Hematopoietic multipotent progenitor cell treated with erythropoietin and hydrocortisone succinate and interleukin-3 and kit ligand, for 17 days (in vitro differentiated cells): ENCODE data around the gene OR4D10.
"Not testable (repeated sequence)": the region's sequence is repeated elsewhere in the genome, so short reads cannot be mapped to it uniquely, and the experiment has no call there.

ENCODE experiments used
- DNase-seq: peaks from one replicate; pipeline ENCODE4 v3.0.0-alpha.2; 2015; ENCODE audit warnings: low spot score

OR4D10 gene

DNA sequence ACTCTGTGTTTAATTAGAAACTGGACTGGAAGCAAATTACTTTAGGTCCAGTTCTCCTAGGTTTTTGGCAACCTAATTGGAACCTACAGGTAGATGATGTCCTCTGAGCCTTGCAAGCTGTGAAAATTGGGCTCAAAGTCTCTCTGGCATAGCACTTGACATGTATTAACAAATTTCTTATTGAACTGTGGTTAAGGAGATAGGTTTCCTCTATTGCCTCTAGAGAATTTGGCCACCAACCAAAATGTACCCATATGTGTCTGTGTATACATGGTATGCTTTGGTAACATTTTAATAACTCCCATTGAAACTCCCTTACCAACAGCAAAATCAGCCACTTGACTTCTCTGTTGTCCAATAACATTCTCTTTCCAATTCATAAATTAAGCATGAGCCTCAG, at the start of gene OR4D10:
OR4D10 (plus strand) TSS at position 301 of the 400 bp plus-strand sequence. CDS start 4,115 bp downstream, outside the sequence.
- no peak for DNase-seq

DNA sequence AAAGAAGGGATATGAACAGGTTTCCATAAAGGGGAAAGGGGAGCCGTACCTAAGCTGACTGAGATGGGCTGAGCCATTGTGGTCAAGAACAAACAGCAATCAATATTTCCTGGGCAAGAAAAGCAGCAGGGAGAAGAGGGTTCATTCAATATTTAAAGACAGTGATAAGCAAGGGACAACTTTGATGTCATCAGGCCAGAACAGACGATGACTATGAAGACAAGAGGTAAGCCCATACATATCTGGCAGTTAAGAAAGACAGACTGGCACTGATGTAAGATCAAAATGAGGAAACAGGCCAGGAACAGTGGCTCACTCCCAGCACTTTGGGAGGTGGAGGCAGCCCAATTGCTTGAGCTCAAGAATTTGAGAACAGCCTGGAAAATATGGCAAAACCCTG, 49.3 kb upstream of the OR4D10 start:
- DNase-seq: no peak

DNA sequence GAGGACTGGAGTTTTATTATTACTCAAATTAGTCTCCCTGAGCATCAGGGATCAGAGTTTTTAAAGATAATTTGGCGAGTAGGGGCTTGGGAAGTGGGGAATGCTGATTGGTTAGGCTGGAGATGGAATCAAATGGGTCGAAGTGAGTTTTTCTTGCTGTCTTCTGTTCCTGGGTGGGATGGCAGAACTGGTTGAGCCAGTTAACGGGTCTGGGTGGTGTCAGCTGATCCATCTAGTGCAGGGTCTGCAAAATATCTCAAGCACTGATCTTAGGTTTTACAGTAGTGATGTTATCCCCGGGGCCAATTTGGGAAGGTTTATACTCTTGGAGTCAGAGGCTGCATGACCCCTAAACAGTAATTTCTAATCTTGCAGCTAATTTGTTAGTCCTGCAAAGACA, 48.0 kb upstream of the OR4D10 start:
- no peak for DNase-seq

DNA sequence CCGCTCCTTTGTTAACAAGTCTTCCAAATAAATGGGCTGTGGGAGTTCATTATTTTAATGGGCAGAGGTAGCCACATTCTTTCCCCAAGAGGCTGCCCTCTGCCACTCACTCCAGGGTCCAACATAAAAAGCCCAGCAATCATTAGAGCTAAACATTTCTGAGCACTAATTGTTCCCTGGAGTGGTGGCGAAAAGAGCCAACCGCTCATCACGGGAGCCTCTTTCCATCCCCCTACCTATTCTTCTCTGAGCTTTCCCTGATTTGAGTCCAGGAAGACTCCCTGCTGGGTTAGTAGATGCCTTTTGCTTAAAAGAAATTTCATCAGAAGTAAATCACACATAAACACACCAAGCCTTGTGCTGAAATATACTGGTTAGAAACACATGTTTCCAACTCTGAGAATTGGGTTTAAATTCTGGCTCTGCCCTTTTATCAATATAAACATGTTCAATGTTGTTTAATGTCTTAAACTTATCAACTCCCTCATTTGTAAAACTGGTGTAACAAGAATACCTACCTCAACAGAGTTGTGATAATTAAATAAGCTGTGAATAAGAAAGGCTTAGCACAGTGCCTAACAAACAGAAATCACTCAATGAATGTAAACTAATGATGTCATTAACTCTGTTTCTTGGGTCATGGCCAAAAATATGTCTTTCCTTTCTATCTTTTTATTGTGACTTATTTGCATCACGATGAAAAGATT, 46.6 kb upstream of the OR4D10 start, which contains the start of gene OR5A2:
OR5A2 (minus strand) TSS at position 53 of the 707 bp plus-strand sequence. CDS start 3,460 bp downstream, outside the sequence.
- no peak for DNase-seq

DNA sequence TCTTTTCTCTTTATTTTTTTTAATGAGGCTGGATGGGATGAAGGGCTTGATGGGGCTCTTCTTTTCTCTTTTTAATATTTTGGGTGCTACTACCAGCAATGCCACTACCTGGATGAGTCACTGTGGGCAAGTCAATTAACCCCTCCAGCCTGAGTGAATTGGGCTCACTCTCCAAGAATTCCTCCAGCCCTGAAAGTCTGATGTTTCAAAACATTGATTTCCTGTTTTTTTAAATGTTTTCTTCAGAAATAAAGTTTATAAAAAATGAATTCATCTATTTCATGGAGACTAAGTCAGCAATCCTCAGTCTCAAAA, 46.1 kb upstream of the OR4D10 start:
- DNase-seq: no peak

DNA sequence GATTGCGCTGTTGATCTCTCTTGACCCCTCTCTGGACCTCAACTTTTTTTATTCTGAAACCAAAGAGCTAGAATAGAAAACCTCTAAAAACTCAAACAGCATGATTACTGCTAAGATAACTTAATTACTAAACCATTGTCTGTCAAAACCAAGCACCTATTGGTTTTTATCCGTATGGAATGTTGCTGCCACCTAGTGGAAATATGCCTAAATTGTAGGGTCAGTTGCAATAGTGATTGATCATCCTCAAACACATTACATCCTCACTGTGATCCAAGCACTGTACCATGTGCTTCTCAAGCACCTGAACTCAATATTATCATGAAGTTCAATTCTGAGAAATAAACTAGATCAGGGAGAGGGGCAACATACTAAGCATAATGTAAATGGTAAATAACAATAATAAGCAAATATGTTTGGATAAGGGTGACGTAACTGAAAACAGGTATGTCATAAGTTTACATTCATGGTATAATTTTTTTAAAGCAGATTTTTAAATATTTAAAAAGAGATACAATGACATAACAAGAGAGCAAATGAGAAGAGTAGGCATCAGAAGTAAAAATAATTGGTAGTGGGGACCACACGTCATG, 43.1 kb upstream of the OR4D10 start:
- DNase-seq: peak; percentile 29

DNA sequence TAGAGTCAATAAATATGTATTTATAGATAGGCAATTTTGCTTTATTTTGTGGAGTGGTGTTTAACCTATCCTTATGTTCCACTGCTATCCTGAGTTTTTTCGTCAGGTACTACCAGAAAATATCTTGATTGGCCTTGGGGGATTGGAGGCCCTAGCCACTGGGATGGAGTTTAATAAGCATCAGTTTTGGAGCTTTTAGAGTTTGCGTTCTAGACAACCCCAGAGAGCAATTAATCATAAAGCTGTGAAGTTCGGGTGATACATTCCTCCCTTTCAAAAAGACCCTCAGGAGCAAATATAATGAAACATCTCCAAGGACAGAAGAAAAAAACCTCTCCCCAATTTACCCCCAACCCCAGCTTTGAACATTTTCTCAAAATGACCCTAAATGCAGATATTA, 36.9 kb upstream of the OR4D10 start, which contains the start of gene OR5A1:
OR5A1 (plus strand) TSS at position 301 of the 400 bp plus-strand sequence. CDS start 6,700 bp downstream, outside the sequence.
- DNase-seq: no peak

DNA sequence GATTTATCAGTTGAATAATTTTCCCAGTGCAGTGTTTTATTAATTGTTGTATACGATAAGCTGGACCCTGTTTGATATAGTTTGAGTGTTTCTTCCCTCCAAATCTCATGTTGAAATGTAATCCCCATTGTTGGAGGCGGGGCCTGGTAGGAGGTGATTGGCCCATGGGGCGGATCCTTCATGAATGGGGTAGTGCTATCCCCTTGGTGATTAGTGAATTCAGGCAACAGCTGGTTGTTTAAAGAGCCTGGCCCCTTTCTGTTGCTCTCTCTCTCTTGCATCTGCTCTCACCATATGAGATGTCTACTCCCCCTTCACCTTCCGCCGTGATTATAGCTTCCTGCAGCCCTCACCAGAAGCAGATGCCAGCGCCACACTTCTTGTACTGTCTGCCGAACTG, 35.3 kb upstream of the OR4D10 start:
- no peak for DNase-seq

DNA sequence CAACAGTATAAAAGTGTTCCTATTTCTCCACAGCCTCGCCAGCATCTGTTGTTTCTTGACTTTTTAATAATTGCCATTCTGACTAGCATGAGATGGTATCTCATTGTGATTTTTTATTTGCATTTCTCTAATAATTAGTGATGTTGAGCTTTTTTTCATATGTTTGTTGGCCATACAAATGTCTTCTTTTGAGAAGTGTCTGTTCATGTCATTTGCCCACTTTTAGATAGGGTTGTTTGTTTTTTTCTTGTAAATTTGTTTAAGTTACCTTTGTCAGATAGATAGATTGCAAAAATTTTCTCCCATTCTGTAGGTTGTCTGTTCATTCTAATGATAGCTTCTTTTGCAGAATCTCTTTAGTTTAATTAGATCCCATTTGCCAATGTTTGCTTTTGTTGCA, 27.5 kb upstream of the OR4D10 start:
- DNase-seq: not testable (repeated sequence)

DNA sequence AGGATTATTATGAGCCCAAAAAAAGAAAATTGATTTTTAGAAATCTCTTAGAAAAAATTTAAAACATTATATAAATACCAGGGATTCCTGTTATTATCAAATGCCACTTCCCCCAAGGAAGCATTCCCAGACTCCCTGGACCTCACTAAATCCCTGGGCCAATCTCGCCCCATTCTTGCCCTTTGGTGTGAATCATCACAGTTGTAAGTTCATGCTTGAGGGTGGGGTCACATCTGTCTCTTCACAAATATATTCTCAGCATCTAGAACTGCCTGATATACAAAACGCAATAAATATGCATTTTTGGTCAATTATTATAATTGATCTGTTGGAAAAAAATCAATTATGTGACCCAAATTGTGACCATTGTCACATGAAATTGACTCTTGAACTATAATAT, 24.6 kb upstream of the OR4D10 start:
- DNase-seq: no peak

DNA sequence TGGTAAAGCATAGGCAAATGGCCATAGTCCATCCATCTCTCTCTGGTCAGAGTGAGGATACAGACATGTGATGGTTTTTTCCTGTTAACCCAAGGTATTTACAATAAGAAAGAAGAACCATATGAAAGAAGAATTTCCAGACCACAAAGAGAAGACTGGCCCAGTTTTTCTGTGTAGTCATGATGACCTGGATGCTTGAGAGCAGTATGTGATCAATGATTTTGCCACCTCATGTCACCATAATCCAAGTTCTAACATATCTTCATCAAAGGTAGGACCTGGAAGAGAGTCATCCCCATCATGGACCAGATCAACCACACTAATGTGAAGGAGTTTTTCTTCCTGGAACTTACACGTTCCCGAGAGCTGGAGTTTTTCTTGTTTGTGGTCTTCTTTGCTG, 16.5 kb upstream of the OR4D10 start, which contains the start of gene OR4D6:
OR4D6 (plus strand) TSS at position 301 of the 400 bp plus-strand sequence; CDS start at position 301, 0 bp downstream.
- DNase-seq: no peak

DNA sequence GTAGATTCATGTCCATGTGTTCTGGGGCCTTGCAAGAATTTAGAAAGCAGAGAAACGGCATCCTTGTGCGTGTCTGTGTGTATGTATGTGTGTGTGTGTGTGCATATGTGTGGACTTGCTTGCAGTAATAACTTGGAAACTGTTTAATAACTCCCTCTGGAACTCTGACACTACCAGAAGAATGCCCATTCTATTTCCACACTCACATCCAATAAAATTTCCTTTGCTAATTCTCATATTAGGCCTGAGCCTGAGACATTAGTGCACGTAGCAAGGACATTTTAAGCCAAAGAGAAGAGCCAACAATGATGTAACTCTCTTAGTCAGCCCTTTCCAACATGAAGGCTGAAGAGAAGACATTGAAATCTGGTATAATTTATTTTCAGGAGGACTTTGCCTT, 13.2 kb upstream of the OR4D10 start:
- no peak for DNase-seq

DNA sequence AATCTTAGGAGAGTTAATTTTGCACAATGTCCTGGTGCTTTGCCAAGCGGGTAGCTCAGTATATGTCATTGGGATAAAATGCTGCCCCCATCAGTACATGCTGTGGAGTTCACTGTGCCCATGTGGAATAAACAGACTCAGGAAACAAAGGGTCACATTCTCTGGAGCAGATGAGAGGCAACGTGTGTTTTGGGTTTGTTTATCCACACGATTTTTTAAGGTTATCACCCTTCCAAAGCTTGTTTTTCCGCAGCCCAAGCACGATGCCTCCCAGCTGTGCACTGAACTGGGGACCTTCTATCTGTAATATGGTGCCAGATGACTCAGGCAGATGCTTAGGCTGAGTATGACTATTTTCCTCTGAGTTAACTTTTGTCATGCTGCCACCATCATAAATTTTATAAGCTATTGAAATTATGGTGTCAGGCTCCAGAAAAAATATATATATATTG, 9.9 kb upstream of the OR4D10 start:
- DNase-seq: no peak

DNA sequence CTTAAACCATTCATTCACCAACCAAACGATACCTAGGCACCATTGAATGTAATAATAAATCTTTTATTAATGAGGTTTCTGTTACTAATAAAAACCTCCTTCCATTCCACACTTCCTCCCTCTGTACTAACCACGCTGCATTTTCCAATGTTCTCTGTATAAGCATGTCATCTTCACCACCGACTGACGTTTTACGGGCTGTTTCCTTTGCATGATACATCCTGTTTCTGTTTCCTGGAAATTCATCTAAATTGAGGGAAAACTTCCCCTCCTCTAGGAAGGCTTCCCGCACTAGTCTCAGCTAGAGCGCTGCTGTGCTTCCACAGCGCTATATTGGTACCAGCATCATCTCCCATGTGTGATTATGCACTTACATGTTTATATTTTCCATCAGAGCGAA, 2.1 kb downstream of the OR4D10 start:
- no peak for DNase-seq

DNA sequence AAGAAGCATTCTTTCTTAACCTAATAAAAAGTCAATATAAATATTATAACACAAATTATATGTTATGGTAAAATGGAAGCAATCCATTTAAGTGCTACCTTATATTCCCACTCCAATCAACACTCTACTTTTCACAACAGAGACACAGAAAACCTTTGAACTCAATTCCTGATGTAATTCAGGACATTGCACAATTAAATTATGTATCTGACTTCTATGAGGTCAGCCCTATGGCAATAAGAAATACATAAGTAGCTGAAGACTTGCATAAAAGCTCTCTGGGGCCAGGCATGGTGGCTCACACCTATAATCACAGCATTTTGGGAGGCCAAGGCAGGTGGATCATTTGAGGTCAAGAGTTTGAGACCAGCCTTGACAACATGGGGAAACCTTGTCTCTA, 6.8 kb downstream of the OR4D10 start:
- DNase-seq: no peak

DNA sequence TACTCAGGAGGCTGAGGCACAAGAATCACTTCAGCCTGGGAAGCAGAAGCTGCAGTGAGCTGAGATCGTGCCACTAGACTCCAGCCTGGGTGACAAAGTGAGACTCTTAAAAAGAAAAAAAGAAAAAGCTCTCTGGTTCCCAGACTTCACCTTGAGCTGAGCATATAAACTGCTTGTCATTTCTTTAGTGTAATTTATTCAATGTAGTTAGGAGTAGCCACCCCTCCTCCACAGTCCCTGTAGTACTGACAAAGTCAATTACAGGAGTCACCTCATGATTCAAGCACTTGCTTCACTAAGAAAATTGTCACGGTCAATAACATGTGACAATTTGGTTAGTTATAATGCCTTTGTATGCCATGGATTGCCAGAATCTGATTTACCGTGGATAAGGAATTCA, 7.2 kb downstream of the OR4D10 start:
- no peak for DNase-seq

DNA sequence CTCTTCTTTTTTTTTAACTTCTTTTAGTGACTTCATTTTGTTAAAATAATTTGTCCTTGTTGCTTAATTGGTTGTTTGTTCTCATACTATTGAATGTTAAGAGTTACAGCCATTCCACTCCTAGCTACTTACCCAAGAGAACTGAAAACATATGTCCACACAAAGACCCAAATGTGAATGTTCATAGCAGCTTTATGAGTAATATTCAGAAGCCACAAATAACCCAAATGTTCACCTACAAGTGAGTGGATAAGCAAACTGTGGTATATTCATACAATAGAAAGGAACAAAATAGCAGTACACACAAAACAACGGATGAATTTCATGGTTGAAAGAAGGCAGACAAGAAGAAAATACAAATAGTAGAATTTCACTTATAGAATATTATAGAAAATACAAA, 28.8 kb downstream of the OR4D10 start:
- no peak for DNase-seq

DNA sequence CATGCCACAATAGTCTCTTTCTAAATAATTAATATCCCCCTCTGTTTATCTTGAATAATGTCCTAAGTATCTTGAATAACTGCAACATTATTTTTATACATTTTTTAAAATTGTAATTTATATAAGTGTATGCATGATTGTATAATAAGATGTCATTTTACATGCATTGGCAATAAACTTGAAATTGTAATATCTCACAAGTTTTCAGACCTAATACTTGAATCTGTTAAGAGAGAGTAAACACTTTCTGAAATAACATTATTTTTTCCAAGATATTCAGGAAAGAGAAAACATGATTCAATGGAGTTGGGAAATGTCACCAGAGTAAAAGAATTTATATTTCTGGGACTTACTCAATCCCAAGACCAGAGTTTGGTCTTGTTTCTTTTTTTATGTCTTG, 30.2 kb downstream of the OR4D10 start, which contains the start of gene OR4D11:
OR4D11 (plus strand) TSS at position 301 of the 400 bp plus-strand sequence; CDS start at position 301, 0 bp downstream.
- no peak for DNase-seq

DNA sequence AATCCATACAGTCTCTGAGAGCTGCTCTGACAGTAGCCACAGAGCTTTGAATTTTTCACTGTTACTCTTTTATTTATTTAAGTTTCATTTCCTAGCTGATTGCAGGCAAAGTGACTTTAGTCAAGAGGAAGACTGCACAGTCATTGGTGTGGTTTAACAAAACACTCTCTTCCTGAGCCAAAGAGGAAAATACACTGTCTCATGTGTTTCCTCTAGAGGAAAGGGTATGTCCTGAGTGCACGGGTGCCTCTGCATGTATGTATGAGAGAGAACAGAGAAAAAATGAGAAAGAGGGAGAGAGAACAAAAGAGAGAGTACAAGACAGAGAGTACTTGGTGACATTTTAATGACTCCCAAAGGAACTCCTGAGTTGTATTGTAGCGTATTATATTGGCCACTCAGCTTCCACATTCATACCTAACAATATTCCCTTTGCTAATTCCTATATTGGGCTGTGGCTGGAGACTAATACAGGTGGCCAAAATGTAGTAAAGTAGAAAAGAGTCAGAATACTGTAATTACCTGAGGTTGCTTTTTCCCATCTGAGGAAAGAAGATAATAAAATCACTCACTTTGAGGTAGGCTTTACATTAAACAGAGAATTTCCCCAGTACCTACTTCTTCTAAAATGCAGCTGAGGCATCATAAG, 38.0 kb downstream of the OR4D10 start, which contains the start of gene OR4D9:
OR4D9 (plus strand) TSS at position 599 of the 649 bp plus-strand sequence. CDS start 3,374 bp downstream, outside the sequence.
- no peak for DNase-seq

DNA sequence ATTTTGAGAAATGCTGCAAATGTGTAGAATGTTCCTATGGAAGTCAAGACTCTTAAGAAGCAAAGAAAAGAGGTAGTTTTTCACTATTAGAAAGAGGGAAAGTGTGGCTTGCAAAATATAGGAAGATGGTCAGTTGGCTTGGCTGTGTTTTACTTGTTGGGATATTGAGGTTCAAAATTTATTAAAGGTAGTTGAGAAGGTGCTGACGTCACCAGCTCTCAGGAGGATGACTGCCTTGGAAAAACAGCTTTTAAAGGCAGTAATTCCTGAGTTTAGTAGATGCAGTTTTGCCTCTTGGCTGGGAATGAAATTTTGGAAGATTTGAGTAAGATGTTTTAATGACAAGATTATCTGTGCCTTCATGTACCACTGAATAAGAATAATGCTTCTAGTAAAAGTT, 38.6 kb downstream of the OR4D10 start:
- no peak for DNase-seq

DNA sequence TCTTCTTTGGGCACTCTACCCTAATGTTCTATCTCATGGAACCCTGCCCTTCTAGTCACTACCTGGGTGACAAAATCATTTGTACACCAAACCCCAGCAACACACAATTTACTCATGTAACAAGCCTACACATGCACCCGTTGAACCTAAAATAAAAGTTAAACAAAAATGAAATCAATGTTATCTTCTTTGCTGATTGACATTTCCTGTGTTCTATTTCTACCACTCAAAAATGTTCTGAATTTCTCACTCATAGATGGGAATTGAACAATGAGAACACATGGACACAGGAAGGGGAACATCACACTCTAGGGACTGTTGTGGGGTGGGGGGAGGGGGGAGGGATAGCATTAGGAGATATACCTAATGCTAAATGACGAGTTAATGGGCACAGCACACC, 47.0 kb downstream of the OR4D10 start:
- DNase-seq: not testable (repeated sequence)

DNA sequence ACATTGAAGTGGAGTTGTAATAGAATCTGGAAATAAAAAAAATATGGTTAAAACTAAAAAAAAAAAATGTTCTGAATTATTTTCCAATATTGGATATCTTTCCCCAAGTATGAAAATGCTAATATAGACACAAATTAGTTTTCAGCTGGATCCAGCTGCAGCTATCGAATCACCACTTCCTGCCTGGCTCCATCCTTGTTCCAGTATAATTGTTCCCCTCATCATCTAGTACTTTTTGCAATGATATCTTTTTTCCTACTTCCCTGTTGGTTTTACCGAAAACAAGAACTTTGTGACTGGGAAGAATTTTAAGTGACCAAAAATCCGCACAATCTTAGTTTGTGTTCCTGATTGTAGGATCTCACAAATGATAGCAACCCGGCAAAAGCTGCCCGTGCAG, 47.6 kb downstream of the OR4D10 start:
- no peak for DNase-seq

DNA sequence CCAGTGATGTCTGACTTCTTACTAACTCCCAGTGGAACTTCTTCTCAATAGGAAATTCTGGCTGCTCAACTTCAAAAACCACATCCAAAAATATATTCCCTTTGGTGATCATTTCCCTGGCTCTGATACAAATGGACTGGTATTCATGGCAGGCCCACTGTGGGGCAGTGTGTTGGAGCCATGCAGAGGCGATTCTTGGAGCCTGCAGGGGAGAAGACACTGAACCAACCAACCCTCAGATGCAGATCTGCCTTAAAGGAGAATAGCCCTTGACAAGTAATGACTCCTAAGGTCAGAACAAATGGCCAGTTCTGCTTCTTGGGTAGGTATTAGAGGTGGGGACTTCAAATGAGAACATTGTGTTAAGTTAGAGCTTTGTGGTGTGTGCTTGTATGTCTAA, 50.4 kb downstream of the OR4D10 start:
- no peak for DNase-seq
